ENCODE results near the gene IGSF9B. TPM values are rescaled to one million over a fixed set of nuclear protein-coding genes. Genes with fewer than 3 reads are reported as not detected.

Gene IGSF9B
- total RNA-seq, 1 donor from 2014 or later: 11.1 TPM

DNA sequence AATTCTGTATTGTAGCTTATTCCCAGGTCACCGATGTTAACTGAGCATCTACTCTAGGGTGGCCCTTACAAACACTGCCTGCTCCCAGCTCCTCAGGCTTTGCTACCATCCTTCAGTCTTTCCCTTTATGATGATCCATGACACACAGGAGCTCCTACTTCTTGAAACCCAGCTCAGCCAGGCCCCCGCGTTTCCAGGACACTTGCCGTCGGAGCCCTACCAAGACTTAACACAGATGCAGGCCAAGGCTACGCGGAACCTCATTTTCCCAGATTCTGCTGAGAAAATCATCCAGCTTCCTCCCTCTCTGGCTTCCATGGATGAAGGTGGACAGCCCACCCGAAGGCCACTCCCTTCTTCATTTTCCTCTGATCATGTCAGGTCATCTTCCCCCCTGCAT, 18.6 kb downstream of the IGSF9B start:
- no peak for DNase-seq

- no peak for DNase-seq
These were observed 19.3 kb downstream of the IGSF9B start for GRCh38 chr11:133937468-133937867.

GRCh38 chr11:133937015-133937414, 19.8 kb downstream of the IGSF9B start:
- no peak for DNase-seq

DNA sequence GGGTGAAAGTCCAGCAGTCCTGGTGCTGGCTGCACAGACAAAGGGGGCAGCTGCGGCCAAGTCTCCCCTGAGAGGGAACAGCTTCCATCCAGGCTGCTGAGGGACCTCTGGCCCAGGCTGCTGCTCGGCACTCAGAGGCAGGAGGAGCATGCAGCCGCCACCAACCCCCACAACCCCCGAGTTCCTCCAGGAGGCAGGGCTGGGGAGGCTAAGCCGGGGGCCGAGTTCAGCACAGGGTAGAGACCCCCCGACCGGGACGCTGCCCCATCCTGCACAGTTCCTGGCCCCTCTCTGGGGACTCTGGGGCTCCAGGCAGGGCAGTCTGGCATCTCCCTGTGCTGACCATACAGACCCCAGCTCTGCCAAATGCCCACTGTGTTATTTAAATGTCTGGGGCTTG, 20.2 kb downstream of the IGSF9B start:
- DNase-seq: no peak

DNA sequence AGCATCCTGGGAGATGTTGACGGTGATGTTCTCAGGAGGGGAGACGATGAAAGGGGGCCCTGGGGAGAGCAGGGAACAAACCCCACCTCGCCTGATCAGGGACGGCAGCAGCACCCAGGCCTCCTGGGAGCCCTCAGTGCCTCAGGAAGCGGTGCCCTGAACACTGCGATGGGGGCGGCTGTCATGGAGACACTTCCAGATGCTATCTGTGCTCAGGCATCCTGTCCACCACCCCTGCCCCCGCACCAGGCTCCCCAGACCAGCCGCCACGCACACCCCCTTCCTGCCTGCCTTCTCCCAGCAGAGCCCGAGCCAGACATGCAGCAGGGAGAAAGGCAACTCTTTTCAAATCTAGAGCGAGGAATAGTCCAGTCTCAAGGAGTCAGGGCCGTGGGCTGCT, 20.6 kb downstream of the IGSF9B start:
- DNase-seq: no peak

- DNase-seq: no peak
These were observed 21.2 kb downstream of the IGSF9B start for GRCh38 chr11:133935551-133935910.

DNA sequence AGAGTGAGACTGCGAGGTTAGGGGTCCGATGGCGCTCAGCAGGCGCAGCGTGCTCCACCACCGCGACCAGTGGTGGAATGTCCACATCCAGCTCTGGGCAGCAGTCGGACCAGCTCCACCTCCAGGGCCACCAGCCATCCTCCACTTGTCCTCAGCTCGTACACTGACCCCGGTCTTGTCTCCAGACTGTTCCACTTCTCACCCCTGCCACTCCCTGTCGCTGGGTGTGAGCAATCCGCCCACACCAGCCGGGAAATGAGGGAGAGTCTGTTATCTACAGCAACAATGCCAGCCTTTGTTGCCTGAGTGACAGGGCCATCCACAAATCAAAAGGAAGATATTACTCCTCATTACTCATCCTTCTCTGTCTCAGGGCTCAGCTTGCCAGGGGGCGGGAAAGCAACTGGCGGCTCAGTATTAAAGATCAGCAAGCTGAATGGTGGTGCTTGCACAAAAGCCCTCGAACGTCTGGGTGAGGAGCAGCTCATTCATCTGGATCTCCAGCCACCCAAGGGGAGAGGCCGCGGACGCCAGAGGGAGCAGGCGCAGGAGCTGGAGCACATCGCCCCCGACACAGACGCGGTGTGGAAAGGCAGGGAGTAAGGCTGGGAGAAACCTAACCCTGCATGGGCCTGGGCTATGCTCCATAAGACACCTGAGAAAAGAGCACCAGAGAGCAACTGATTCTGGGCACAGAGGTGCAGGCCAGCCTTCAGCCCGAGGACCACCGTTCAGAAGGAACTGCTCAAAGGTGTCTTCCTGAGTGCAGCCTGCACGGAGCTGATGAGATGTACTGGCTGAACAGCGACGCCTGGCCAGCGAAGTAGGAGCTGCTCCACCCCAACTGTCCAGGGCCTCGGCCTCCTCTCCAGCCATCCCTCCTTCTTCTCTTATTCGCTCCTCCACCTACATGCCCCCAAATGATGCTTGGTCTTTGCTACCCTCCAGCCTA, 21.9 kb downstream of the IGSF9B start:
- DNase-seq: peak; percentile 66

GRCh38 chr11:133934096-133934495, 22.7 kb downstream of the IGSF9B start:
- no peak for DNase-seq

DNA sequence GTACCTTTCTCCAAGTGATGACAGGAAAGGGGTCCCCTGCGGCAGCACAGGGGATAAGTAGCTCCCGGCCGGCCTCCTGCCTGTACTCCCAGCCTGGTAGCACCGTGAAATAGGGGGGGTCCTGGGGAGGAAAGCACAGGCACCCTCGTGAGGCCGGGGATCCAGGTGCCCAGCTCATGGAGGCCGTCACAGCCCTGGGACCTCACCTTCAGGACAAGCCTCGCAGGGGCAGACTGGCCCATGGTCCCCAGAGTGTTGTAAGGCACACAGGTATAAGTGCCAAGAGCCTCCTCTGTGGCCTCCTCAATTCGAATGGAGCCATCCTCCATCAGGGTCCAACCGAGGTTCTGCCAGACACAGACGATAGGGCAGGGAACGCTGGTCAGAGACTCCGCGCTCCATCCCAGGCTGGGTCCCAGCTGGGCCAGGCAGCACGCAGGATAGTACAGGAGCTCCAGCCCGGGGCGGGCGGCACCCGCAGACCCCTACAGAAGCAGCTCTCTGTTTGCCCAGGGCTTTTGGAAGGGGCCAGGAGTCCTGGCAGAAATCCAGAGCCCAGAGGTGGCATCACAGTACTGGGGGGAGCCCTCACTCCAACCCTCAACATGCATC, 25.2 kb downstream of the IGSF9B start:
- DNase-seq: no peak

GRCh38 chr11:133930767-133931448, 25.9 kb downstream of the IGSF9B start:
- no peak for DNase-seq

DNA sequence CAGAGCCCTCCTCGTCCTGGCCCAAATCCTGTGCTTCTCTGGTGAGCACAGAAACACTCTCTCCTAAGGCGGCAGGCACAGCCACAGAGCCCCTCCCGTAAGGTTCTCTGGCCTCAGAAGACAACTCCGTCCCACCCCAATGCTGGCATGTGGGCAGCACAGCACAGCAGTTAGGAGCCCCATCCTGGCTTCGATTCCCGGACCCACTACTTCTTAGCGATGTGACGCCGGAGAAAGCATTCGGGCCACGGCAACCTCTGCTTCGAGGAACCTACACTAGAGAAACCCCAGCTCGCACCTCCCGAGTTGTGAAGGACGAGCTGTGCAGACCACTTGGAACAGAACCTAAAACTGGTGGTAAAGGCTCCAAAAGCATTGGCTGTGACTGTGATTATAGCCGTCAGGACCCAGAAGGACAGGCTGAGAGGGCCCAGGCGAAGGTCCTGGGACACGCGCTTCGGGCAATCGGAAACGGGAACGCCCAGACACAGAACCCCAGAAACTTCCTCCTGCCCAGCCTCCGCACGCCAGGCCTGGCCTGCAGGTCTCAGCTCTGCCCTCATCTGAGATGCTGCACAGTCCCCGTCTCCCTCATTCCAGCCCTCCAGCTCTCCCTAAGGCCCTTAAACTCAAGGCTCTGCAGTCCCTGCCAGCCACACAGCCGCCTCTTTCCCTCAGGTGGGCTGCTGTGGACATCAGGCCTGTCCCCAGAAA, 26.6 kb downstream of the IGSF9B start:
- DNase-seq: no peak

- no peak for DNase-seq
These were observed 27.2 kb downstream of the IGSF9B start for GRCh38 chr11:133929401-133930052.

GRCh38 chr11:133928628-133929059, 28.1 kb downstream of the IGSF9B start:
- DNase-seq: no peak

DNA sequence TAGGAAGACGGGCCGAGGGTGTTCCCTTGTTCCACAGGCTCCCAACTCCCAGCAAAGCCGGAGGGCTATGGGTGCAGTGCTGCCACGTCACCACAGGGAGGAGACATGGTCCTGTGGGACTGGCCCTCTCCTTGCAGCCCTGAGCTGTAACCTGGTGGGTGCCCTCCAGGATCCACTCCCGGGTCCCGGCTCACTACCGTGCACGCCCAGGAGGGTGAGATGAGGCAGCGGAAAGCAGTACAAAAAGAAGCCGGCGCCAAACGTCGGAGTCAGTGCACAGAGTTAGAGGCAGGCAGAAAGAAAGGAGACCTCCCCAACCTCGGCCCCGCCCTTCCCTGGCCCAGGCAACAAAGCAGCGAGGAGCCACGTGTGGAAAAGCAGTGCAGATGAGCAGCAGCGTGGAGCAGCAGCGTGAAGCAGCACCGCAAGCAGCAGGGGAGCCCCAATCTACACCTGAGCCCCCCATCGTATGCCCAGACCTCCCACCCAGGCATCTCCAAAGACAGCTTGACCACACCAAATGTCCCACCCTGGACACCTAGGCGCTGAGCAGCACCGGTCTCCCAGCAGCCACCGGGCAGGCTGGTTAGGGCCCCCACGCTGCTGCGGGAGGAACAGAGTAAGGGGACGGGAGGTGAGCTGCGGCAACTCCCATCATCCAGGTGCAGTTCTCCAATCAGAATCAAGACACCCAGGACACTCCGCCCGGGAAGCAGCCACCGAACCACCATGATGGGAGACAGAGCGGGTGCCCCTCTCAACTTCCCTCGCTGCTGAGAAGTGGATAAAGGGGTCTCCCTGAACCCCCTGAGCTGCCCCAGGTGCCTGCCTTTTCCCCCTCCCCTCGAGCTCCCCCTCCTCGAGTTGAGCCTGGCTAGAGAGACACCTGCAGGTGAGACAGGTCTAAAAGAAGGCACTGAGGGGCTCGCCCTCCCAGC, 28.8 kb downstream of the IGSF9B start:
- peak; percentile 65 for DNase-seq

DNA sequence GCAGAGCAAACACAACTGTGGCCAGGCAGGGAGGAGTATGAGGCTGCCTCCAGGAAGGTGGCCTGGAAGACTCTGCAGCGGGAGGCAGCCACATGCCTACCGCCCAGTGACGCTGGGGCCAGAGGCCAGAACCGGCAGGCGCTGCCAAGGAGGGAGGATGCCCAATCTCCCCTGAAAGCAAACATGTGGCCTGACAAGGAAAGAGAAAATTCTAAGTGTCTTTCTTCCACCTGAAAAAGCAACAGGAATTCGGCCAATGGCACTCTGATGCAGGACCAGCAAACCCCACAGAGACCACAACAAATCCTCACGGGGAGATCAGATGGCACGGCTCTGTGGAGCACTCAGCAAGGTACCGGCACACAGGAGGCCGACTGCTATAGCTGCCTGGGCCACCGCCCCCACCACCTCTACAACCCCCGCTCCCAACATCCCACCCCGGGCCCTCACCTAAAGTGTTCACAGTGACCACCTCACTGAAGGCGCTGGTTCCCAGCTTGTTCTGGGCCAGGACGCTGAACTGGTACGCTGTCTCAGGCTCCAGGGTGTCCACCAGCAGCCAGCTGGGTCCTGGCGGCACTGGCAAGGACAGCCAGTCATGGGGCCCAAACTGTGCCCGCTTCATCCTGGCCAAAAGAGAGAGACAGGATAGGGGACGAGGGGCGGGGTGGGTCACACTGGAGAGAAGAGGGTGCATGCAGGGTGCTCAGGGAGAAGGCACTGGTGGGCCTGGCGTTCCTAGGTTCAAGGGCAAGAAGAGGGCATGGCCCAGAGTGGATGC, 30.1 kb downstream of the IGSF9B start:
- no peak for DNase-seq

GRCh38 chr11:133925756-133926155, 31.0 kb downstream of the IGSF9B start:
- DNase-seq: no peak

- DNase-seq: no peak
These were observed 32.1 kb downstream of the IGSF9B start for GRCh38 chr11:133924661-133925060.

DNA sequence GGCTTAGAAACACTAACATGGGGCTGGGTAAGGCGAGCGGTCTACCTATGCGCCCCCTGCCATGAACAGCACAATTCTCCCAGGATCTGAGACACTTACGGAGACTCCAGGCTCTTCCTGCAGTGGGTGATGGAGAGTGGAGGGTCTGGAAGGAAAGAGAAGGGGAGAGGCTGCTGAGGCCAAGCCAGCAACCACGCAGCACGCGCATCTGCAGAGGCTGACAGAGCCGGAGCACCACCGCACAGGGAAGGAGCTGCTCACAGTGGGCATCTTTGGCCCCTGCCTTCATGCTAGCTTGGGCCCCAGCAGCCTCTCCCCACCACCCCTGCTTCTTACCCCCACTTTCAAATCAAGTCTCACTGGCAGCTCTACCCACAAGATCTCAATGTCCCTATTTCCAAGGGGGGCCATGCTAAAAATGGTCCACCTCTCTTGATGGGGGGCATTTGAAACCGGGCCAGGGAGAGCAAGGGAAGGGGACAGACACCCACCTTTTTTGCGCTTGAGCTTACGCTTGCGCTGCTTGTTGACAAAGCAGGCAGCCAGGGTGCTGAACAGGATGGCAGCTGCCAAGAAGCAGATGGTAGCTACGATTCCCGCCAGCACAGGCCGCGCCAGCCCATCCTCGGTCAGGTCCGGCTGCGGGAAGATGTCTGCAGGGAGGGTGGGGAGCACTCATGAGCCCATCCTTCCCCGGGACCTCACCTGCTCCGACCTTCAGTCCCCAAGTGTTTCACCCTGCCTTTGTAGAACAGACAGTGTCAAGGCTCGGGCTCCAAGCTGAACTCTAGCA, 34.5 kb downstream of the IGSF9B start:
- DNase-seq: no peak

DNA sequence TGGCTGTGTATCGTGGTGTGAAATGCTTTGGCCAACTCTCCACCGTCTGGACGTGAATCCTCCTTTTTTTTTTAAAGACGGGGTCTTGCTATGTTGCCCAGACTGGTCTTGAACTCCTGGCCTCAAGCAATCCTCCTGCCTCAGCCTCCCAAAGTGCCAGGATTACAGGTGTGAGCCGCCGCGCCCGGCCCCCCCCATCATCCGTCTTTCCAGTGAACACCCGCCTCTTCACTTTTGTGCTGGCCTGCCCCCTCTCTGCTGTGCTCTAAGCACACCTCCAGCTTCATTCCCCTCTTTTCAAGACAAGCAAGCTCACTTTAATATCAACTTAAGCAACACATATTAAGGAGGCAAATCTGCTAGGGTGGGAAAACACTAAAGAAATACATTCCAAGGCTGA, 35.3 kb downstream of the IGSF9B start:
- DNase-seq: no peak

All from tongue (tissue), 2 donors.